GM21825 (cell line): ENCODE data around the gene RAB7A.
"Not testable (repeated sequence)": the region's sequence is repeated elsewhere in the genome, so short reads cannot be mapped to it uniquely, and the experiment has no call there.

Experiments used
- ATAC-seq: cut with Tn5 transposase; IDR thresholded peaks from one replicate; pipeline ENCODE4 v1.9.1; 2021; ENCODE audit warnings: mild to moderate bottlenecking, moderate library complexity; ENCODE audit not compliant: unreplicated experiment

Gene RAB7A

GRCh38 chr3:128814519-128815317, 88.7 kb downstream of the RAB7A start:
- ATAC-seq: no peak

GRCh38 chr3:128815318-128816064, 89.5 kb downstream of the RAB7A start:
- ATAC-seq: no peak

- ATAC-seq: no peak
Observed at GRCh38 chr3:128818186-128818787, 92.3 kb downstream of the RAB7A start.

DNA sequence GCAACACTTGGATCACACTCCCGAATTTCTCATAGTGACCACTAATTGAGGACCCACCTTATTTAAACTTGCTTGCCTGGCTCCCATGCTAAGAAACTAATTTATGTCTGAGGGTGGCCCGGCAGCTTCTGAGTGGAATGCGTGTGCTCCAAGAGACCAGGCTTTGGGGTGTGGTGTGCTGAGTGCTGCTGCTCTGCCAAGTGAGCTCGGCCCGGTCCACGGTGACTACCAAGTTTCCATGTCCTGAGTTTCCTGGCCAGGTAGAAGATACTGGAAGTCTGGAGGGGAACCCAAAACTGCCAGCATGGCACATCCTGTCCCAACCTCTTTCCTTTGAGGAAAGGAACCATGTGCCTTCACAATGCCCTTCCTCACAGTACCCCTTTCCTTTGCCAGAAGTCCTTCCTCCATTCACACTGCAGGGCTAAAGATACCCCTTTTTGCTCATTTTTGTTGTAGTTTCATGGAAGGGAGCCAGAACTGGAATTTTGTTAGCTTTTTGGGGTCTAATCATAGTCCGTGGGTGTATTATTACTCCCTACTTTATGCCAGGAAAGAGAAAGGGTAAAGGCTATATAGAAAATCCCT, 94.4 kb downstream of the RAB7A start:
- ATAC-seq: no peak

DNA sequence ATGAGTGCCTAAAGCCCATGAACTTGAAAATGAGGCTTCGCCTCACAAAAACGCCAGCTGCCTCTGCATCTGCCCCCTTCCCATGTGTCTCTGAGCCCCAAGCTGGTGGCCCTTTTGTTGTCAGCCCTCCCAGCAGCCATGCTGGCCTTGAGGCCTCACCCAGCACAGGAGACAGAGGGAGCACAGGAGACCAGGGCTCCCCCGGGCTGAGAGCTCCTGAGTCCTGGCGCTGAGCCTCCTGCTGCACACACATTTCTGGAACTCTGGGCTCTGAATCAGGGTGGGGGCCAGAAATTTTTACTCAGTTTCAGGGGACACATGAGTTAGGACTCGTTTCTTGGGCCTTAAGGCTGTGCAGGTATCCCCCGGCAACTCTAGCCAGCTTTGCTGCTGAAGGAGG, 97.0 kb downstream of the RAB7A start:
- ATAC-seq: no peak

GRCh38 chr3:128823631-128824030, 97.6 kb downstream of the RAB7A start:
- no peak for ATAC-seq

DNA sequence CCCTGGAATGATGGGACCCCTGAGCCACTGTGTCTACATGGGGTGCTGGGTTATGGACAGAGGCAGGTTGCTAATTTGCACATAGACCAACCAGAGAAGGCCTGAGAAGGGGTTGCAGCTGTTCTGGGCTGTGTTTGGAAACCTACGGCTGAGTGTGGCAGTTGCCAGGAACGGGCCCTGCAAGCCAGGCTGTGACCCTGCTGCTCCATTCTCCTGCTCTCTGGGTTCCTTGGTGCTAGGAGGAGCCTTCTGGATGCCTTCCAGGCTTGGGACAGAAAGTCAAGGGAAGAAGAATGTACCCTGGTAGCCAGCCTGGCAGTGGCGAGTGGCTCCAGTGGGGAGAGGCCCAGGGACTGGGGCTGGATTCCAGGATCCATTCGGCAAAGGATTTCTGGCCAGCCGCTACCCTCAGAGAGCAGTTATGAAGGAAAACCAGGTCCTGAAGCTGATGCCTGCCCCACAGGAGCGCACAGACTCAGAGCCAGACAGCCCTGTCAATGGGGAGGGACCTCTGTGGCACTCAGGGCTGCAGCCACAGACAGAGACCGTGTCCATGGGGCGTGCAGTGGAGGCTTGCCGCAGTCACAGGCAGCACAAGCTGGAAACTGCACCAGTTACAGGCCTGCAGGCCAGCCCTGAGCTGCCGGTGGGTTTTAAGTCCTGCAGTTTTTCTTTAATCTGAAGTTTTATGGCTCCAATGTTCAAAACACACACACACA, 98.3 kb downstream of the RAB7A start:
- no peak for ATAC-seq

DNA sequence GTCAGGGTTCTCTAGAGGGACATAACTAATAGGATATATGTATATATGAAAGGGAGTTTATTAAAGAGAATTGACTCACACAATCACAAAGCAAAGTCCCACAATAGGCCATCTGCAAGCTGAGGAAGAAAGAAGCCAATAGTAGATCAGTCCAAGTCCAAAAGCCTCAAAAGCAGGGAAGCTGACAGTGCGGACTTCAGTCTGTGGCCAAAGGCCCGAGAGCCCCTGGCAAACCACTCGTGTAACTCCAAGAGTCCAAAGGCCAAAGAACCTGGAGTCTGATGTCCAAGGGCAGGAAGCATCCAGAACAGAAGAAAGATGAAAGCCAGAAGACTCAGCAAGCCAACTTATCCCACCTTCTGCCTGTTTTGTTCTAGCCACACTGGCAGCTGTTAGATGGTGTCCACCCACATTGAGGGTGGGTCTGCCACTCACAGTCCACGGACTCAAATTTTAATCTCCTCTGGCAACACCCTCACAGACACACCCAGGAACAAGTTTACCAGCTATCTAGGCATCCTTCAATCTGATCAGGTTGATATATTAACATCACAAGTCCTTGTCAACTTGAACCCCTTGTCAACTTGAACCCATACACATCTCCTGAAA, 99.2 kb downstream of the RAB7A start:
- ATAC-seq: no peak

DNA sequence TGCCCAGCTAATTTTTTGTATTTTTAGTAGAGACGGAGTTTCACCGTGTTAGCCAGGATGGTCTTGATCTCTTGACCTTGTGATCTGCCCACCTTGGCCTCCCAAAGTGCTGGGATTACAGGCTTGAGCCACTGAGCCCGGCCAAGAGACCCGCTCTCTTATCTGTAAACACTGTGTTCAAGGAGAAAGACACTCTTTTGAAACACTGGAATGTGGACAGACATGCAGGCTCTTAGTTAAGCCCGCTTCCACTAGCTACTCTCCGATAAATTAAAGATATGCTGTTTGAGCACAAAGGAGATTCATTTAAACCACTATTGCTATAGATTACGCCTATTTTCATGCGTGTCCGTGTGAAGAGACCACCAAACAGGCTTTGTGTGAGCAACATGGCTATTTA, 103.1 kb downstream of the RAB7A start:
- ATAC-seq: not testable (repeated sequence)

GRCh38 chr3:128829925-128830625, 104.1 kb downstream of the RAB7A start:
- not testable (repeated sequence) for ATAC-seq

DNA sequence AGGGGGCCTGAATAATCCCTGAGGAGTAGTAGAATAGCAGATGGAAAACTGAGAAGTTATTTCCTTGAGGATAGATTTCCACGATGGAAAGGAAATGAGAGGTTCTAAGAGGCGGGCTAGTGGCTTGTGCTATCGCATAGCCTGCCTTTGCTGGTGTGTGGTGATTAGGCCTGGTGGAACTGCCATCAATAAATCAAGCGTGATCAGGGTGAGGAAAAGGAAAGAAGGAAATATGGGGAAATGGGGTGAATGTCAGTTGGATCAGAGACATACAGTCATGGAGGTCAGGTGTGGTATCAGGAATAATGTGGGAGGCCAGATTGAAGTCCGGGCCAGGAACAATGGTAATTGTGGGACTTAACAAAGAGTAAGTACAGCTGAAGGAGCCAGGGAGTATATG, 104.8 kb downstream of the RAB7A start:
- not testable (repeated sequence) for ATAC-seq

- ATAC-seq: not testable (repeated sequence)
Observed at GRCh38 chr3:128832979-128833378, 107.0 kb downstream of the RAB7A start.

- ATAC-seq: no peak
Observed at GRCh38 chr3:128835096-128835495, 109.1 kb downstream of the RAB7A start.

DNA sequence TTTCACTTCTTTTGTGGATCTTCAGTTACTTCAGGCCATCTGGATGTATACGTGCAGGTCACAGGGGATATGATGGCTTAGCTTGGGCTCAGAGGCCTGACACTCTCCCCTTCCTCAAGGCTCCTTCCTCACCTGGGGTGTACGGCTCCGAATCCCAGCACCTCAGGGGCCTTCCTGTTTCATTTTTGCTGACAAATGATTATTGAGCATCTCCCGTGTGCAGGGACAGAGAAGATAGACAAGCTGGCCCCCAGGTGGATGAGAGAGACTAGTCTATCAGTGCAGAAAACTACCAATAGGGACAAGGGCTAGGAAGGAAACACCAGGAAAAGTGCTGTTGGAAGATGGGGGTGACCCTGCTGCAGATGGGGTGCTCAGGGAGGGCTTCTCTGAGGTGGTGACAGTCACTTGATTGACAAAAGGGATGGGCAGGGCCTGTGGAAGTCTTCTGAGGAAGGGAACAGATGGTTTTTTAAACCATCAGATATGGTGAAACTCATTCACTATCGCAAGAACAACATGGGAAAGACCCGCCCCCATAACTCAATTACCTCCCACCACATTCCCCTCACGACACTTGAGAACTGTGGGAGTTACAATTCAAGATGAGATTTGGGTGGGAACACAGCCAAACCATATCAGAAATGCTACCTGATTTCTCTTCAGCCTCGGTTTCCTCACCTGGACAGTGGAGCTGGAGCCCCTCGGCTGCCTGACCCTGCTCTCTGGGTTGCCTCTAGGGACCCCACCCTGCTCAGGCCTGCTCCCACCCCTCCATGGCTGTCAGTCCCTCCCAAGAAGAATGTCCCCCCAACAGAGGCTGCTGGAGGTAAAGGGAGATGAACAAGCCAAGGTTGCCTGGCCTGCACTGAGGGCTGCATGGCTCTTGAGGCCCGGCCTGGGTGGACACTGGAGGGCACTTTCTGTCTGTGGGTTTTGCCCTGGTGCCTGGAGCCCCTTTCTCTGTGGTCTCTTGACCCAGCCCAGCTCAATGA, 116.2 kb downstream of the RAB7A start:
- no peak for ATAC-seq

GRCh38 chr3:128844502-128844901, 118.5 kb downstream of the RAB7A start:
- ATAC-seq: no peak

DNA sequence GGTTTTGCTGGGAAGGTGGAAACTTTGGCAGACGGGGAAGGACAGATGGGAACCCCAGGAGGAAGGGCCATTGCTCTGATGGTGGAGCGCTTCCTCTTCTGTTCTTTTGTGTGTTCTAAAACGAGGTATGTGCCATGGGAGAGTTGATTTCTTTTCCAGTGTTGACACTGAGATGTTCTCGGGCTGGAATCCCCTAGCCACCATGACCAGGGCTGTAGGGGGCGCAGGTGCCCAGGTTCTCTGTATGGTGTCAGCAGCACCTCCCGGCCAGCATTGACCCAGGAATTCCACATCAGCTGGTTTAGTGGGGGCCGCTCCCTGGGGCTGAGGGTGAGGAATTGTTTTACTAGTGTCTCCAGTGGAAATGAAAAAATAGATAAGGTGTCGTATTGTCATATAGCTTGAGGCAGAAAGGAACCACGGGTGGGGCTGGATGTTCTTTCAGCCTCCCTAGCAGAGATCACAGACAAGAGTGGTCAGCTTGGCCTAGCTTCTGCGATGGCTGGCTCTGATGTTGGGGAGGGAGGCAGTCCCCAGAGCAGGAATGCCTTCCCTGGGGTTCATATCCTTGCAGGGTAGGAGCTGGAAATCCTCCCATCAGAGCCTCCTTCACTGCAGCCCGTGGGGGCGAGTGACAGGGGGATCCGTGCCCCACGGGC, 119.3 kb downstream of the RAB7A start:
- peak; percentile 13 for ATAC-seq

- peak; percentile 88 for ATAC-seq
Observed at GRCh38 chr3:128845778-128846485, 119.9 kb downstream of the RAB7A start.
